ENCODE results near the gene THBD. TPM values are rescaled to one million over a fixed set of nuclear protein-coding genes. Genes with fewer than 3 reads are reported as not detected.

THBD gene
- 100 to 1,000 TPM in 2 of 4 donors, 10 to 100 TPM in 2; 40.6 to 205 (median 113) TPM for total RNA-seq

- DNase-seq (ENCODE audit: low spot score) (peak; percentile 70), ATAC-seq (ENCODE audit: low FRiP score) (peak; percentile 86)
- TF ChIP-seq, protein P1, sequence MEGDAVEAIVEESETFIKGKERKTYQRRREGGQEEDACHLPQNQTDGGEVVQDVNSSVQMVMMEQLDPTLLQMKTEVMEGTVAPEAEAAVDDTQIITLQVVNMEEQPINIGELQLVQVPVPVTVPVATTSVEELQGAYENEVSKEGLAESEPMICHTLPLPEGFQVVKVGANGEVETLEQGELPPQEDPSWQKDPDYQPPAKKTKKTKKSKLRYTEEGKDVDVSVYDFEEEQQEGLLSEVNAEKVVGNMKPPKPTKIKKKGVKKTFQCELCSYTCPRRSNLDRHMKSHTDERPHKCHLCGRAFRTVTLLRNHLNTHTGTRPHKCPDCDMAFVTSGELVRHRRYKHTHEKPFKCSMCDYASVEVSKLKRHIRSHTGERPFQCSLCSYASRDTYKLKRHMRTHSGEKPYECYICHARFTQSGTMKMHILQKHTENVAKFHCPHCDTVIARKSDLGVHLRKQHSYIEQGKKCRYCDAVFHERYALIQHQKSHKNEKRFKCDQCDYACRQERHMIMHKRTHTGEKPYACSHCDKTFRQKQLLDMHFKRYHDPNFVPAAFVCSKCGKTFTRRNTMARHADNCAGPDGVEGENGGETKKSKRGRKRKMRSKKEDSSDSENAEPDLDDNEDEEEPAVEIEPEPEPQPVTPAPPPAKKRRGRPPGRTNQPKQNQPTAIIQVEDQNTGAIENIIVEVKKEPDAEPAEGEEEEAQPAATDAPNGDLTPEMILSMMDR (IDR thresholded peaks at IDR 0.05), result no peak
Observed at GRCh38 chr20:23049201-23050075, at the start of gene THBD. Gene THBD (minus strand): TSS chr20:23049672. CDS start chr20:23049504, 168 bp downstream.

DNA sequence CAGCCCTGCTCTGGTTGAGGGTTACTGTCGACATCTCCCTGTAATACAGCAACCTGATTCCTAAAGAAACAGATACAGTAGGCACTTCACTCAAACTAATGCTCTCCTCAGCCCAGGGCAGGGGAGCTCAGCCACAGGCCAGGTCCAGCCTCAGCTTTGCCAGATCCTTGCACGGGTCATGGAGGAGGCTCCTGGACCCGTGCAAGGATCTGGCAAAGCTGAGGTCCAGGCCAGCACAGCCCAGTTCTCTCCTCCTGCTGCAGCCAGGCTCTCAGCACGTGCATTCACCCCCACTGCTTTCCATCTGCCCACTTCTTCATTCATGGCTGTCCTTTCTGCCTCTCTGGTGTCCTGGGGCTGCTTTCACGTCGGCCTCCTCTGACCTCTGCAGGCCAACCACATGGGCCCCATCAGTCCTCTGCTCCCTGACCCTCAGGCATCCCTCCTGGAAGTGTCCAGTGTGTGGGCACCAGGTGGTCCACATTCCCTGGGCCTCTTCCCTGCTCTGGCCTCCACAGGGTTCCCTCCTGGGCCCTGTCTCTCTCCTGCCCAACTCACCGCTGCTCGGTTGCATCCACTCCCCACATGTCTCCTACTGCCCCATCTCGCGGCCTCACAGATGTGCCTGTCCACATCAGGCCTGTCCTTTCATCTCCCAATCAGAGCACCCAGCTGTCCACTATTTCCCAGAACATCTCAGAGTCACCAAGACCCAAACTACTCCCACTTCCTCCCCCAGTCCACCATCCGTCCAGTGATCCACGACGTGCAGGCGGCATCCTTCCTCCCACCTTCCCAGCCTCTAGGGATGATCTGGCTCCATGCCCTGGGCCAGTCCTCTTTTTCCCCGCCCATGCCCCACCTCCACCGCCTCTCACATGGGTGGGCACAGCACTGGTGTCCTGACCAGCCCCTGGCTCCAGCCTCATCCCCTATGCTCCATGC lies 48.4 kb upstream of the THBD start:
- ATAC-seq (ENCODE audit: low FRiP score) (no peak), DNase-seq (ENCODE audit: low spot score) (no peak)
- TF ChIP-seq, protein P1 (IDR thresholded peaks at IDR 0.05), result no peak

DNA sequence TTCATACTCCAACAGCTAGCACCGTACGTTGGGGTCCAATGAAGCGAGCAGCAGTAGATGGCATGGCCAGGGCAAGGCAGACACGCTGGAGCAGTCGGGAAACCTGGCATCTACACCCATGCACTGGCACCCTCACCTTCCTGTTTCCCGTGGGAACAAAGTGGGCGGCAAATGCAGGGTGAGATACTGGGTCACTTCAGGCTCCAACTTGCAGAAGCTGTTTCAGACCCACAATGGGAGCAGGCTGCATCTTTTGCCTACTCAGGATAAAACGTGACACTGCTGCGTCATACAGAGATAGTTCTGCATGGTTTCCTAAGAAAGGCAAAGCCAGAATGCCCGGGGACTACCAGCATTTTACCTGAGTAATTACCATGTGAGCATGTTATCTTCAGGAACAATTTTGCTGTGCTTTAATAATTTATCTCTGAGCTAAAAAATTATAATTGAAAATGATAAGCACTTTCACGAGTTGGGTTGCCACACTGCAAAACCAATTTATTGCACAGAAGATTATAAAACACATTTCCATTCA lies 47.6 kb upstream of the THBD start:
- TF ChIP-seq, protein P1 (IDR thresholded peaks at IDR 0.05), result no peak
- DNase-seq (ENCODE audit: low spot score) (no peak), ATAC-seq (ENCODE audit: low FRiP score) (no peak)

GRCh38 chr20:23096097-23096496 lies 46.6 kb upstream of the THBD start:
- ATAC-seq (ENCODE audit: low FRiP score) (no peak), DNase-seq (ENCODE audit: low spot score) (no peak)
- TF ChIP-seq, protein P1 (IDR thresholded peaks at IDR 0.05), result no peak

GRCh38 chr20:23095499-23095898 lies 46.0 kb upstream of the THBD start:
- DNase-seq (ENCODE audit: low spot score), result no peak
- ATAC-seq (ENCODE audit: low FRiP score), result no peak
- TF ChIP-seq, protein P1 (IDR thresholded peaks at IDR 0.05), result no peak

- DNase-seq (ENCODE audit: low spot score) (no peak), ATAC-seq (ENCODE audit: low FRiP score) (no peak)
- TF ChIP-seq, protein P1 (IDR thresholded peaks at IDR 0.05), result no peak
Observed at GRCh38 chr20:23094927-23095326, 45.5 kb upstream of the THBD start.

Measured in omental fat pad (tissue), 4 donors.